Nephron progenitor cell (in vitro differentiated cells): Measurements from ENCODE around the gene GHITM.

ENCODE experiments used
- DNase-seq: peaks from one replicate; pipeline ENCODE4 v3.0.0; 2021
- H3K27ac Mint-ChIP-seq: 2 replicates; pipeline ENCODE4 v1.8.0; 2021; ENCODE audit warnings: mild to moderate bottlenecking, moderate library complexity, mixed read lengths
- H3K27me3 Mint-ChIP-seq: 2 replicates; pipeline ENCODE4 v1.8.0; 2021; ENCODE audit warnings: mild to moderate bottlenecking, low read depth, mixed read lengths; ENCODE audit not compliant: poor library complexity
- H3K36me3 Mint-ChIP-seq: 2 replicates; pipeline ENCODE4 v1.8.0; 2021; ENCODE audit warnings: low read depth, mixed read lengths
- H3K4me1 Mint-ChIP-seq: 2 replicates; pipeline ENCODE4 v1.8.0; 2021; ENCODE audit warnings: mixed read lengths
- H3K4me3 Mint-ChIP-seq: 2 replicates; pipeline ENCODE4 v1.8.0; 2021; ENCODE audit warnings: mild to moderate bottlenecking, moderate library complexity, mixed read lengths
- H3K9me3 Mint-ChIP-seq: 2 replicates; pipeline ENCODE4 v1.8.0; 2021; ENCODE audit warnings: mild to moderate bottlenecking, moderate library complexity, mixed read lengths
- CTCF ChIP-seq: fragments of 200-600 bp; sonication (generic); IDR thresholded peaks from 2 replicates; pipeline ENCODE4 v1.5.0; 2021; ENCODE audit warnings: antibody characterized with exemption

GHITM gene

DNA sequence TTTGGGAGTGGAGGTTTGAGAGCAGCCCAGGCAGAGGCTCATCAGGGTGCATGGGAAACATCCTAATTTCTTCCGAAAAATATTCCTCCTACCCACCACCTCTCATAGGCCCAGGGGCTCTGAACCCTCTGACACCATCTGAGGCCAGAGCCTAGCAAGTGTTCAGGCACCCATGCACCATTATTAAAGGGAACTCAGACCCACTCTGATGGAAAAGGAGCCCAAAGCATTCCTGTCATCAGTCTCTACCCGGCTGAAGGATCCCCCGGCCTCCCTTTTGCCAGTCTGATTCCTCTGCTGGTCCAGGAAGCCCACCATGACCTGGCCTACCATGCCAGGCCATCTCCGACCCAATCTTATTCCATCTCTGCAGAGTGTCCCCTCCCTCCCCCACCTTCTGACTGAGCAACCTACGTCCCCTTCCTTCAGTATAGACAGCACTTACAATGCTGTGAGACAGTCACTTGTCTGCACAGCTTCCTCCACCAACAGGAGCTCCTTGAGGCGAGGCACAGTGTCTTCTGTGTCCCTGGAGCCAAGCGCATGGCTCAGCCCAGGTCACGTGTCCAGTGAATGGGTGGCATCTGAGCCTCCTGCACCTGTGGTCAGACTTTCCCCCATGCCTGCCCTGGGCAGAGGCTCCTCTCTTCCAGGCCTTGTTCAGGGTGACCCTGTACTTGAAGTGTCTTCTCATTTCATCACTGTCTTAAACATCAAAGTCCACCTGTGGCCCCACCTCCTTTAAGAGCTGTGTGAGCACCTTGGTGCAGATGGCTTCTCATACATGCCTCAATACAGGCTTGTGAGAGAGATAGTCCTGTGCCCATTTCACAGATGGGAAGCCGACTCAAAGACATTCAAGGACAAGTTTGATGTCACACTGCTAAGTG, 33.4 kb downstream of the GHITM start:
- DNase-seq: no peak
- H3K27ac Mint-ChIP-seq: peak overlapping the region; percentile 80
- peaks cover 4% of the 10 kb centered on the region for H3K27me3 Mint-ChIP-seq
- no peak overlapping the region for H3K4me3 Mint-ChIP-seq
- H3K9me3 Mint-ChIP-seq: no peaks in the 10 kb centered on the region
- no peaks in the 10 kb centered on the region for H3K36me3 Mint-ChIP-seq
- H3K4me1 Mint-ChIP-seq: peaks cover 15% of the 10 kb centered on the region
- no peak for TF ChIP-seq CTCF

DNA sequence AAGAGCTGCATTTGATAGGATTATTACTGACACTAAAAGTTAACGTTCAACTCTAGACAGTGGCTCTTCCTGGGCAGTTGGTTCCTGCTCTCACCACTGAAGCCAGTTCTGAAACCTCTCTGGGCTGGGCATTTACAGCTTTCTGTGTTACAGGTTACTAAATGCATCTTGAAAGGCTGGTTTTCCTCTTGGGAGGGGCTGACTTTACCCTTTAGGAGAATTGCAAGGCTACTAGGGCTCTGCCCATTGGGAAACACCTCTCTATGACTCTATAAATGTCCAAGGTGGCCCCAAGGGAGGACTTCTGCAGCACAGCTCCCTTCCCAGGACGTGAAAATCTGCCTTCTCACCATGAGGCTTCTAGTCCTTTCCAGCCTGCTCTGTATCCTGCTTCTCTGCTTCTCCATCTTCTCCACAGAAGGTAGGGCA, 34.2 kb downstream of the GHITM start, which contains the start of gene GPR15LG:
Gene GPR15LG (plus strand): TSS at position 301 of the 429 bp plus-strand sequence. CDS start 51 bp downstream, at position 352.
- Mint-ChIP-seq H3K4me1 (peaks cover 15% of the 10 kb centered on the region), H3K27ac (no peak within 1 kb of the TSS), H3K4me3 (no peak within 1 kb of the TSS), H3K27me3 (peaks cover 4% of the 10 kb centered on the region), H3K36me3 (no peaks in the 10 kb centered on the region), H3K9me3 (no peaks in the 10 kb centered on the region)
- TF ChIP-seq CTCF: no peak
- no peak for DNase-seq

DNA sequence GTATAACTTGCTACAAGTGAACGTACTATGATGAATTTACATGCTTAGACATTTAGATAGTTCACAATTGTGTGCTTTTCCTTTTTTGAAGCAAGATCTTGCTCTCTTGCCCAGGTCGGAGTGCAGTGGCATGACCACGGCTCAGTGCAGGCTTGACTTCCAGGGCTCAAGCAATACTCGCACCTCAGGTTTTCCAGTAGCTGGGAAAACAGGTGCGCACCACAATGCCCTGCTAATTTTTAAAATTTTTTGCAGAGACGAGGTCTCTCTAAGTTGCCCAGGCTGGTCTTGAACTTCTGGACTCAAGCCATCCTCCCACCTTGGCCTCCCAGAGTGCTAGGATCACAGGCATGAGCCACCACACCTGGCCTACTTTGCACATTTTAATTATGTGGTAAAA, 36.1 kb downstream of the GHITM start:
- Mint-ChIP-seq H3K9me3 (no peaks in the 10 kb centered on the region), H3K36me3 (no peaks in the 10 kb centered on the region), H3K4me1 (peaks cover 15% of the 10 kb centered on the region), H3K4me3 (no peak overlapping the region), H3K27ac (no peak overlapping the region), H3K27me3 (peaks cover 4% of the 10 kb centered on the region)
- DNase-seq: no peak
- TF ChIP-seq CTCF: no peak

DNA sequence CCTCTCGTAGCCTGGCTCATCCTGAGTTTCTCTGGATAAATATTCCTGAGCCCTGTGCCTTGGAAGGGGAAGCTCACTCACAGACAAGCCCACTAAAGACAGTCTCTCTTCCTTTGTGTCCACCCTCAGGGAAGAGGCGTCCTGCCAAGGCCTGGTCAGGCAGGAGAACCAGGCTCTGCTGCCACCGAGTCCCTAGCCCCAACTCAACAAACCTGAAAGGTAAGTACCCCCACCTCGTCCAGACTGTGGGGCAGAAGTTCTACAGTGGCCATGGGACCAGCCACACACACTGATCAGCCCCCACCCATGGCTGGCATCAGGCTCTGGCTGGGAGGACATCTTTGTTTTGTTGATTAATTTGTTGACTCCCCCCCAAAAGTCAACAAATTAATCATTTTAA, 37.0 kb downstream of the GHITM start:
- Mint-ChIP-seq H3K27me3 (peaks cover under 1% of the 10 kb centered on the region), H3K9me3 (peaks cover 2% of the 10 kb centered on the region), H3K36me3 (no peaks in the 10 kb centered on the region), H3K4me3 (no peak overlapping the region), H3K4me1 (peaks cover 12% of the 10 kb centered on the region), H3K27ac (no peak overlapping the region)
- TF ChIP-seq CTCF: no peak
- DNase-seq: no peak

DNA sequence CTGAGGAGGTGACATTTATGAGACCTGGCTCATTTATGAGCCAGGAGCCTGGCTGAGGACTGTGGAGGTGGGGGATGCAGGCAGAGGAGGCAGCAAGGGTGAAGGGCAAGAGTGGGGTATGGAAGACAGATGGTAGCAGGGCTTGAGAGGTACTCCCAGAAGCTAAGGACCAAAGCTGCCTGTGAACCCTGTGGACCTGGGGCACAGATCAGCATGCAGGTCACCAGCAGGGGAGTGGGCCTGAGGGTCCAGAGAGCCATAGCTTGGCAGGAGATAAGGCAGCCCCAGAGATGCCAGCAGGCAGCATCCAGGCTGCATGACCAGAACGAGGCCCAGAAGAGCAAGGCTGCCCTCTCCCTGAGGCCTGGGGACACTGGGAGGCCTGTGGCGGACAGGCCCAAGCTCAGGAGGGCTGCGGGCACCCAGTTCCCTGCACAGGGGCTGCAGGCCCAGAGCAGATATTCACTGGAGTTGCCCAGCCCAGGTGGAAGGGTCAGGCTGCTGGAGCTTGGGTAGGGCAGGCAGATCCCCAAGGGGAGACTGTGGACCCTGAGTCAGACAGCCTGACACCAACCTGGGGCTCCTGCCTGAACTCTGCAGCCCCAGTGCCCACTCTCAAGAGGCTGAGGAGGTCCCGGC, 37.6 kb downstream of the GHITM start:
- Mint-ChIP-seq H3K4me3 (no peak overlapping the region), H3K27ac (peak overlapping the region; percentile 8), H3K36me3 (no peaks in the 10 kb centered on the region), H3K4me1 (peaks cover 6% of the 10 kb centered on the region), H3K27me3 (no peaks in the 10 kb centered on the region), H3K9me3 (peaks cover 4% of the 10 kb centered on the region)
- TF ChIP-seq CTCF: no peak
- no peak for DNase-seq
